ENCODE data around the gene UGT3A2.

The UGT3A2 gene

GRCh38 chr5:36013182-36013581 lies 53.5 kb downstream of the UGT3A2 start:
- no peak for DNase-seq
- TF ChIP-seq POLR2A (IDR thresholded peaks at IDR 0.05; ENCODE audit: low read length) (no peak), GATA1 (IDR thresholded peaks at IDR 0.05; ENCODE audit: low read depth, low read length) (no peak)

DNA sequence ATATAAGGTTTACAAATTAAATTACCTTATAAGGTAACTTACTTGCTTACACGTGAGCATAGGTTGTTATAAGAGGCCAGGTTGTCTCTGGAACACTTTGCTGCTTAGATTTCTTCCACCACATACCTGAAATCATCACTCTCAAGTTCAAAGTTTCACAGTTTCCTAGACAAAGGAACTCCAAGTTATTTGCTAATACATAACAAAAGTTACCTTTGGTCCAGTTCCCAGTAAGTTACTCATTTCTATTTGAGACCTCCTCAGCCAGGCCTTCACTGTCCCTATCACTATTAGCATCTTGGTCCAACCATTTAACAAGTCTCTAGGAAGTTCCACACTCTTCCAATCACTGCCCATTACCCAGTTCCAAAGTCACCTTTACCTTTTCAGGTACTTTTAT lies 57.0 kb downstream of the UGT3A2 start:
- TF ChIP-seq GATA1 (IDR thresholded peaks at IDR 0.05; ENCODE audit: low read depth, low read length) = no peak
- TF ChIP-seq POLR2A (IDR thresholded peaks at IDR 0.05; ENCODE audit: low read length) = no peak
- no peak for DNase-seq

- no peak for DNase-seq
- no peak for TF ChIP-seq POLR2A (IDR thresholded peaks at IDR 0.05; ENCODE audit: low read length)
Observed at GRCh38 chr5:36007366-36007765, 59.3 kb downstream of the UGT3A2 start.

- TF ChIP-seq GATA1 (IDR thresholded peaks at IDR 0.05; ENCODE audit: low read depth, low read length) (no peak), POLR2A (IDR thresholded peaks at IDR 0.05; ENCODE audit: low read length) (no peak)
- no peak for DNase-seq
Observed at GRCh38 chr5:36006163-36006562, 60.5 kb downstream of the UGT3A2 start.

DNA sequence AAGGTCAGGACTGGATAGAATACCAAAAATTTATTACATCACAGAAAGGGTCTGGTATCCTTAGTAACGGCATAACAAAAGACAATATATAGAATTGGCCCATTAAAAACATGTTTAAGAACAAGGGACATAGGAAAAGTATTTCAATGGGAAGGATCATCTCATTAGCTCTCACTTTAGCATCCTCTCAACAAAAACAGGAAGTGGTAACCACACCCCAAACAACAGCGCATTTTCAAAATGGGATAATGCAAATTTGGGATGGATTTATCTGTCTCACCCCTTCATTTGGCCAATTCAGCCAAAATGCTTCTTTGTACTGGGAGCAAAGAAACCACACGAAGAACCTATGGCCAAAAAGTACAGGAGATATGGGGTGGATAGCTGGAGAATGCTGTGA lies 65.7 kb downstream of the UGT3A2 start:
- DNase-seq = no peak
- TF ChIP-seq GATA1 (IDR thresholded peaks at IDR 0.05; ENCODE audit: low read depth, low read length) (no peak), POLR2A (IDR thresholded peaks at IDR 0.05; ENCODE audit: low read length) (no peak)

DNA sequence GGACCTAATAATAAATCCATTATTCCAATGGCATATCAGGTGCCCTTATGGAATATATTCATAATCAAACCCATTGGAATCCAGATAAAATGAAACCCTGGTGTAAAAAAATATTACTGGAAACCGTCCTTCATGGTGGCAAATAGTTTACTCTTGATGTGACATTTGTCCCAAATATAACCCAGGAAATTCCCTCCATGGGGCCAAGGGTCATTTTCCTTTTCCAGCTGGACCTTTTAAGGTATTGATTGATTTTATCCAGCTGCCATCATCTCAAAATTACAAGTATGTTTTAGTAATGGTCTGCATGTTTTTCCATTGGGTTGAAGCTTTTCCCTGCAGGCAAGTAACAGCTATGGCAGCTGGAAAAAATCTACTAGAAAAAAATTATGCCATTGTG lies 67.1 kb downstream of the UGT3A2 start:
- TF ChIP-seq GATA1 (IDR thresholded peaks at IDR 0.05; ENCODE audit: low read depth, low read length) (no peak), POLR2A (IDR thresholded peaks at IDR 0.05; ENCODE audit: low read length) (no peak)

DNA sequence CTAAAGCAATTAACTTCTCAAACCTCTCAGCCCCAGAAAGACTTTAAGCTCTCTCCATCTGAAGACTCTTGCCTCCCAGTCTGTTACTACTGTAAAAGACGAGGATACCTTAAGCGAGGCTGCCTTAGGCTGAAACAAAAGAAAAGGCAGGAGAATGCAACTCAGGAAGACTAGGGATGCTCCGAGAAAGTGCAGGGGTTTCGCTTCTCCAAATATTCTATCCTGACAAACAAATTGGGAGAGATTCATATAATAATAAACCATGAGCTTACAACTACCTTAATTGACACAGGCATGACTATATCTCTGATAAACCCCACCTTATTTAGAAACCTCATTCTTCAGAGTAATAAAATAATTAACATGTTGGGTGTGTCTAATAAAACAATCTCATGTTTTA lies 70.6 kb downstream of the UGT3A2 start:
- no peak for DNase-seq
- no peak for TF ChIP-seq POLR2A (IDR thresholded peaks at IDR 0.05; ENCODE audit: low read length)
- TF ChIP-seq GATA1 (IDR thresholded peaks at IDR 0.05; ENCODE audit: low read depth, low read length) = no peak

More for the DNA sequence above, 67.1 kb downstream of the UGT3A2 start:
- no peak for DNase-seq

- TF ChIP-seq POLR2A (IDR thresholded peaks at IDR 0.05; ENCODE audit: low read length) = no peak
- TF ChIP-seq GATA1 (IDR thresholded peaks at IDR 0.05; ENCODE audit: low read depth, low read length) = no peak
- DNase-seq = no peak
Observed at GRCh38 chr5:35990941-35991611, 75.6 kb downstream of the UGT3A2 start, which contains the start of gene UGT3A1. UGT3A1 (minus strand) TSS chr5:35991390; CDS start chr5:35991240, 150 bp downstream.

- no peak for DNase-seq
- TF ChIP-seq GATA1 (IDR thresholded peaks at IDR 0.05; ENCODE audit: low read depth, low read length) (no peak), POLR2A (IDR thresholded peaks at IDR 0.05; ENCODE audit: low read length) (no peak)
Observed at GRCh38 chr5:35990520-35990919, 76.2 kb downstream of the UGT3A2 start.

GRCh38 chr5:35988529-35988928 lies 78.2 kb downstream of the UGT3A2 start:
- no peak for DNase-seq
- no peak for TF ChIP-seq POLR2A (IDR thresholded peaks at IDR 0.05; ENCODE audit: low read length)
- TF ChIP-seq GATA1 (IDR thresholded peaks at IDR 0.05; ENCODE audit: low read depth, low read length) = no peak

GRCh38 chr5:35987776-35988175 lies 78.9 kb downstream of the UGT3A2 start:
- no peak for TF ChIP-seq POLR2A (IDR thresholded peaks at IDR 0.05; ENCODE audit: low read length)
- no peak for TF ChIP-seq GATA1 (IDR thresholded peaks at IDR 0.05; ENCODE audit: low read depth, low read length)
- DNase-seq = no peak
